CD14-positive monocyte (primary cell): ENCODE measurements around the gene TPP2. TPM values are rescaled to one million over a fixed set of nuclear protein-coding genes. Genes with fewer than 3 reads are reported as not detected.

Experiments used
- DNase-seq, 3 donors: peaks; one replicate each; pipeline ENCODE4 v3.0.0-alpha.2; 2011 to 2022
- H2AFZ ChIP-seq: 2 replicates; pipeline ENCODE4 v1.6.0; 2012; ENCODE audit warnings: mild to moderate bottlenecking, low read depth, low read length, inconsistent platforms; ENCODE audit not compliant: insufficient read depth, poor library complexity, severe bottlenecking
- H3K27ac ChIP-seq, 2 donors: 1 replicate in 1 of 2; 2 replicates in 1 of 2; pipeline ENCODE4 v1.5.1; 2012 to 2013; ENCODE audit warnings: low read length in 2 of 2, control low read depth in 1 of 2, inconsistent platforms in 1 of 2, low read depth in 1 of 2, mild to moderate bottlenecking in 1 of 2
- H3K27me3 ChIP-seq, 2 donors: one replicate each; pipeline versions ENCODE4 v1.6.0 to v1.6.1; 2011 to 2013; ENCODE audit warnings: low read length in 2 of 2; ENCODE audit not compliant: control insufficient read depth in 2 of 2, insufficient read depth in 2 of 2
- H3K36me3 ChIP-seq, 2 donors: replicated peaks in 1 of 2; 1 replicate in 1 of 2; 2 replicates in 1 of 2; pipeline versions ENCODE4 v1.5.1 to v1.6.1; 2012 to 2013; ENCODE audit warnings: low read length in 2 of 2, control low read depth in 1 of 2, inconsistent platforms in 1 of 2, mild to moderate bottlenecking in 1 of 2; ENCODE audit not compliant: insufficient read depth in 2 of 2, control insufficient read depth in 1 of 2
- H3K4me1 ChIP-seq, 2 donors: 1 replicate in 1 of 2; 2 replicates in 1 of 2; pipeline versions ENCODE4 v1.5.1 to v1.6.1; 2012 to 2013; ENCODE audit warnings: low read length in 2 of 2, control low read depth in 1 of 2, inconsistent platforms in 1 of 2, mild to moderate bottlenecking in 1 of 2, moderate library complexity in 1 of 2; ENCODE audit not compliant: insufficient read depth in 2 of 2, control insufficient read depth in 1 of 2
- H3K4me2 ChIP-seq: replicated peaks from 2 replicates; pipeline ENCODE3; 2012; ENCODE audit warnings: low read length, moderate library complexity, mild to moderate bottlenecking; ENCODE audit not compliant: poor library complexity, severe bottlenecking; ENCODE audit errors: extremely low read depth
- H3K4me3 ChIP-seq, 3 experiments: fragments of 200-600 bp in 1 of 3; sonication (generic) in 1 of 3; replicated peaks in 1 of 3; 1 replicate in 2 of 3; 2 replicates in 1 of 3; pipeline ENCODE4 v1.5.1; 2011 to 2013; ENCODE audit warnings: low read length in 3 of 3, mild to moderate bottlenecking in 3 of 3, control low read depth in 2 of 3, low read depth in 2 of 3, inconsistent platforms in 1 of 3, moderate library complexity in 1 of 3
- H3K79me2 ChIP-seq: 2 replicates; pipeline ENCODE4 v1.6.0; 2012; ENCODE audit warnings: mild to moderate bottlenecking, control low read depth, inconsistent platforms, low read length, moderate library complexity; ENCODE audit not compliant: insufficient read depth
- H3K9ac ChIP-seq: 2 replicates; pipeline ENCODE4 v1.6.0; 2017; ENCODE audit warnings: low read length, mild to moderate bottlenecking; ENCODE audit not compliant: insufficient read depth, poor library complexity, severe bottlenecking
- H3K9me3 ChIP-seq, 2 donors: replicated peaks in 1 of 2; 1 replicate in 1 of 2; 2 replicates in 1 of 2; pipeline versions ENCODE4 v1.5.1 to v1.6.1; 2012 to 2013; ENCODE audit warnings: low read length in 2 of 2, control low read depth in 1 of 2; ENCODE audit not compliant: control insufficient read depth in 1 of 2, insufficient read depth in 1 of 2
- H4K20me1 ChIP-seq: 2 replicates; pipeline ENCODE4 v1.6.0; 2012; ENCODE audit warnings: mild to moderate bottlenecking, low read length, control low read depth, moderate library complexity; ENCODE audit not compliant: insufficient read depth
- H3K27ac Mint-ChIP-seq, 7 donors: one replicate each; pipeline ENCODE4 v1.8.0; 2020; ENCODE audit warnings: mild to moderate bottlenecking in 7 of 7, mixed read lengths in 7 of 7, moderate library complexity in 6 of 7, inconsistent platforms in 2 of 7
- H3K27me3 Mint-ChIP-seq, 3 donors: one replicate each; pipeline ENCODE4 v1.8.0; 2021 to 2022; ENCODE audit warnings: low read depth in 3 of 3, mild to moderate bottlenecking in 3 of 3, mixed read lengths in 3 of 3, moderate library complexity in 3 of 3, inconsistent platforms in 1 of 3
- H3K36me3 Mint-ChIP-seq, 2 donors: one replicate each; pipeline ENCODE4 v1.8.0; 2020; ENCODE audit warnings: mixed read lengths in 2 of 2, inconsistent platforms in 1 of 2, mild to moderate bottlenecking in 1 of 2
- H3K4me1 Mint-ChIP-seq: one replicate; pipeline ENCODE4 v1.8.0; 2020; ENCODE audit warnings: mild to moderate bottlenecking, mixed read lengths
- H3K4me3 Mint-ChIP-seq, 2 donors: one replicate each; pipeline ENCODE4 v1.8.0; 2020; ENCODE audit warnings: mild to moderate bottlenecking in 2 of 2, mixed read lengths in 2 of 2, moderate library complexity in 1 of 2
- H3K9me3 Mint-ChIP-seq, 7 donors: one replicate each; pipeline ENCODE4 v1.8.0; 2020 to 2022; ENCODE audit warnings: mixed read lengths in 7 of 7, mild to moderate bottlenecking in 6 of 7, moderate library complexity in 6 of 7, inconsistent platforms in 2 of 7
- CTCF ChIP-seq: fragments of 200-600 bp; IDR thresholded peaks from one replicate; pipeline ENCODE4 v1.8.0; 2022; ENCODE audit warnings: antibody characterized with exemption, mild to moderate bottlenecking
- WGBS: methylation state at CpG from one replicate; pipeline ENCODE4 v1.1.5; 2013; ENCODE audit warnings: missing lambda C conversion rate; ENCODE audit not compliant: insufficient coverage; 5-methylcytosine and 5-hydroxymethylcytosine counted together
- intact Hi-C, 2 donors: fragments of 100-400 bp; cut with micrococcal nuclease; formaldehyde crosslinking; loops; one replicate each; pipeline versions ENCODE4 v1.15.0 to v1.15.1; 2023
- polyA plus RNA-seq, 3 donors: library from polyadenylated mRNA; depleted of rRNA in 1 of 3; unstranded in 2 of 3; stranded (reverse) in 1 of 3; fragments of 300-500 nt in 2 of 3; fragments of >200 nt in 1 of 3; fragmentation: Illumina TruSeq in 2 of 3; gene quantifications; 1 replicate in 2 of 3; 2 replicates in 1 of 3; pipeline ENCODE4 v1.2.3, GENCODE V29; 2012 to 2021

TPP2 gene
- polyA plus RNA-seq, 3 donors, result 18.0 to 39.7 (median 26.0) TPM

DNA sequence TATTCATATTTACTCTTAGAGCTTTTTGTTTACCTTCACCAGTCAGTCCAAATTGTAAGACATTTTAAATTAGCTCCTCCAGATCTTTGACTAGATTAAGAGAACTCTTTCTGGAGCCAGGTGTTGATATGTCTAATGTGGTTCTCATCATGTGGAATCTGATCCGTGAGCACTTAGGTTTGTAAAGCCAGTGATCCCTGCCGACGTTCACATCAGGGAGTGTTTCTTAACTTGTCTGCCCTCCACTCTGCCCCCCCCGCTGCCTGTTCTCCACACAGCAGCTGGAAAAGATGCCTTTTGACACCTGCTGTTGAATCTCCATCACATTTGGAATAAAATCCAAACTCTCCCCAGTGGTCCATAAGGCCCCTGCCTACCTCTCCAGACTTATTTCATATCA lies 80.3 kb downstream of the TPP2 start:
- Mint-ChIP-seq H3K27ac (no peak overlapping the region), H3K9me3 (peaks cover 0 to 5% (median 0%) of the 10 kb centered on the region in 7 donors), H3K4me3 (no peak overlapping the region), H3K27me3 (peaks cover 0 to 3% (median 0%) of the 10 kb centered on the region in 3 donors), H3K36me3 (peaks cover 57 to 59% of the 10 kb centered on the region in 2 donors), H3K4me1 (peaks cover 17% of the 10 kb centered on the region)
- Histone ChIP-seq H3K79me2 (no peaks in the 10 kb centered on the region), H4K20me1 (no peaks in the 10 kb centered on the region), H3K4me2 (no peak overlapping the region), H3K9me3 (no peaks in the 10 kb centered on the region), H2AFZ (no peak overlapping the region), H3K36me3 (peaks cover 69 to 83% of the 10 kb centered on the region in 2 donors), H3K27me3 (no peaks in the 10 kb centered on the region), H3K4me1 (peaks cover 13% of the 10 kb centered on the region in 2 donors), H3K4me3 (no peak overlapping the region), H3K9ac (no peak overlapping the region), H3K27ac (no peak overlapping the region)
- no peak for TF ChIP-seq CTCF
- intact Hi-C loops, result no loop called here
- no peak for DNase-seq
- WGBS, result 100% methylated on average over 4 of the region's 4 CpGs

DNA sequence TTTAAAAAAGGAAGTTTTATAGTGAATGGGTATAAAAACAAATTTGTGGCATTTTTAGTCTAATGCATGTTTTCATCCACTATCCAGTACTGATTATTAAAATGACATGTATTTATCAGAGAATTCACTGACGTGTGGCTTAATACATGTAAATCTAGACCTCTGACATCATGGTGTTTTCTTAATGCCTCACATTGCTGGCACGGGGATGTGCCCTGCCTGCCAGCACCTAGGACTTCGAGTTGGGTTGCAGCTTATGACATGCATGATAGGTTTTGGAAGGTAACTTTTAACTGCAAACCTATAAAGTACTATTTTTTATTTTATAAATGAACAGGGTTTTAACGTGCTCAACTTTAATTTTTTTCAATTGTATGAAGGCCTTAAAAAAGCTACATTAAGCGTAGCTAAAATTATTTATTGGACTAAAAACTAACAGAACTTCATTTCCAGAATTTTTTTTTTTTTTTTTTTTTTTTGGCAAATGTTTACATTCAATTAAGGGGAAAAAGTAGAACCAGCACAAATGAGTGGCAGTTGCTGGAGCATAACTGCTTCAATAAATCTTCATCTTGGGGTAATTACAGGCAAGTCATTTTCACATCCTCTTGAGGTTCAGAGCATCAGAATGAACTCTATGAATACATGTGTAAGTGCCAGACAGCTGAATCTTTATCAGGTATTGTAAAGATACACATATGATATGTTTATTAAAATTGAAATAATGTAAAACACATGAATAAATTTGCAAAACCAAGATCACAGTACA lies 81.7 kb downstream of the TPP2 start:
- peaks cover 44 to 48% of the 10 kb centered on the region in 2 donors for H3K36me3 Mint-ChIP-seq
- TF ChIP-seq CTCF, result no peak
- peaks cover 58 to 69% of the 10 kb centered on the region in 2 donors for H3K36me3 ChIP-seq

More for the DNA sequence above, 81.7 kb downstream of the TPP2 start:
- H3K4me3 Mint-ChIP-seq, result no peak overlapping the region
- H3K27me3 Mint-ChIP-seq, result peaks cover 0 to 3% (median 3%) of the 10 kb centered on the region in 3 donors
- no peaks in the 10 kb centered on the region for H3K9me3 ChIP-seq
- H4K20me1 ChIP-seq, result no peaks in the 10 kb centered on the region
- H3K4me3 ChIP-seq, result no peak overlapping the region
- no peak overlapping the region for H2AFZ ChIP-seq
- no CpG with 5 or more reads among the region's 5 CpGs for WGBS
- intact Hi-C loops, result no loop called here
- H3K79me2 ChIP-seq, result no peaks in the 10 kb centered on the region
- H3K4me2 ChIP-seq, result no peak overlapping the region
- H3K27ac Mint-ChIP-seq, result no peak overlapping the region
- H3K27me3 ChIP-seq, result no peaks in the 10 kb centered on the region
- H3K4me1 Mint-ChIP-seq, result peaks cover 17% of the 10 kb centered on the region
- no peak overlapping the region for H3K9ac ChIP-seq
- peaks cover 13% of the 10 kb centered on the region in 2 donors for H3K4me1 ChIP-seq
- no peak overlapping the region for H3K27ac ChIP-seq
- DNase-seq, result no peak
- H3K9me3 Mint-ChIP-seq, result peaks cover 0 to 5% (median 0%) of the 10 kb centered on the region in 7 donors
